ENCODE data around the gene ITPA.

DNA sequence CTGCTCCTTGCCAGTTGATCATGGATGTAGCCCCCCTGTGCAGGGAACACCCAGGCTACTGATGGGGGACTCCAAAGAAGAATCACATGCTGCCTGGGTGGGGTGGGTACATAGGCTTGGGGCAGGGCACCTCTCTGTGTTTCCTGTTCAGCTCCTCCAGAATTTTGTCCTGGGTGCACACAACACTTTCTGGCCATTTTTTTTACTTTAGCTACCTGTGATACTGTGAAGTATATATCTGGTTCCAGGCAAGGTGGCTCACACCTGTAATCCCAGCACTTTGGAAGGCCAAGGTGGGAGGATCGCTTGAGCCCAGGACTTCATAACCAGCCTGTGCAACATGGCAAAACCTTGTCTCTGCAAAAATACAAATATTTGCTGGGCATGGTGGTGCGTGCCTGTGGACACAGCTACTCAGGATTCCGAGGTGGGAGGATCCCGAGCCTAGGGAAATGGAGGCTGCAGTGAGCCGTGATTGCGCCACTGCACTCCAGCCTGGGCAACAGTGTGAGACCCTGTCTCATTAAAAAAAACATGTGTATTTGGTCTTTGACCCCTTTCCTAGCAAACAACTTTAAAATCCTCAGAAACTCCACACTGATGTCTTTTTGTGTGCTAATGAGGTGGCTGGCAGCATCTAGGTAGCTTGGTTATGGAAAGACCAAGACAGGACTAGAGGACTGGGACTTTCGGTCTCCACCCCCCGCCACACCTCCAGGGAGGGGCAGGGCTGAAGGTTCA is 15.6 kb downstream of the ITPA start:
- TF ChIP-seq, protein P1, sequence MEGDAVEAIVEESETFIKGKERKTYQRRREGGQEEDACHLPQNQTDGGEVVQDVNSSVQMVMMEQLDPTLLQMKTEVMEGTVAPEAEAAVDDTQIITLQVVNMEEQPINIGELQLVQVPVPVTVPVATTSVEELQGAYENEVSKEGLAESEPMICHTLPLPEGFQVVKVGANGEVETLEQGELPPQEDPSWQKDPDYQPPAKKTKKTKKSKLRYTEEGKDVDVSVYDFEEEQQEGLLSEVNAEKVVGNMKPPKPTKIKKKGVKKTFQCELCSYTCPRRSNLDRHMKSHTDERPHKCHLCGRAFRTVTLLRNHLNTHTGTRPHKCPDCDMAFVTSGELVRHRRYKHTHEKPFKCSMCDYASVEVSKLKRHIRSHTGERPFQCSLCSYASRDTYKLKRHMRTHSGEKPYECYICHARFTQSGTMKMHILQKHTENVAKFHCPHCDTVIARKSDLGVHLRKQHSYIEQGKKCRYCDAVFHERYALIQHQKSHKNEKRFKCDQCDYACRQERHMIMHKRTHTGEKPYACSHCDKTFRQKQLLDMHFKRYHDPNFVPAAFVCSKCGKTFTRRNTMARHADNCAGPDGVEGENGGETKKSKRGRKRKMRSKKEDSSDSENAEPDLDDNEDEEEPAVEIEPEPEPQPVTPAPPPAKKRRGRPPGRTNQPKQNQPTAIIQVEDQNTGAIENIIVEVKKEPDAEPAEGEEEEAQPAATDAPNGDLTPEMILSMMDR (IDR thresholded peaks at IDR 0.05; ENCODE audit: borderline replicate concordance, extremely low read depth, low read length, poor library complexity, severe bottlenecking), result no peak
- no peak for TF ChIP-seq EZH2 (IDR thresholded peaks at IDR 0.05; ENCODE audit: borderline replicate concordance, low read depth, low read length, severe bottlenecking)
